Measurements from ENCODE around the gene TRUB2. TPM values are rescaled to one million over a fixed set of nuclear protein-coding genes. Genes with fewer than 3 reads are reported as not detected.

Gene TRUB2
- total and polyA plus RNA-seq, 2 of the 8 experiments (the other 6 are each of a cell fraction or from before 2014, with no cell fraction given), result 20.7 to 37.8 TPM

- CTCF ChIA-PET (ENCODE audit: partially characterized antibody), result interaction anchor here (0.5 to 8.7 kb wide), 9 partner anchors 17 to 168 kb away, joined by 3 to 127 read pairs (median 4); partner anchors contain the start of gene URM1
- no peak overlapping the region for H3K9ac ChIP-seq (replicated peaks in 1 of 4; ENCODE audit: extremely low read depth in 1 of 4, low read depth in 3 of 4, low read length in 3 of 4)
These were observed 20.9 kb upstream of the TRUB2 start for GRCh38 chr9:128342971-128343680.

More at GRCh38 chr9:128342971-128343680, 20.9 kb upstream of the TRUB2 start:
- Histone ChIP-seq H2AK5ac (ENCODE audit: low read depth, low read length) (no peak overlapping the region), H2BK5ac (ENCODE audit: low read depth, low read length) (no peak overlapping the region), H3K18ac (ENCODE audit: extremely low read depth, low read length) (no peak overlapping the region), H3K4me2 (ENCODE audit: insufficient read depth in 1 of 2, low read depth in 2 of 2, low read length in 2 of 2) (no peak overlapping the region), H3K4me1 (replicated peaks in 1 of 4; ENCODE audit: control insufficient read depth in 3 of 4, insufficient read depth in 4 of 4, low read length in 3 of 4) (peaks cover 0 to 2% (median 0%) of the 10 kb centered on the region in 4 experiments; a peak in 2 of 7 replicates), H3K27ac (ENCODE audit: low read depth, low read length) (no peak overlapping the region), H4K20me1 (replicated peaks in 1 of 2; ENCODE audit: control insufficient read depth in 1 of 2, insufficient read depth in 2 of 2, low read length in 2 of 2) (peaks cover 0 to 5% of the 10 kb centered on the region in 2 experiments), H3K23ac (ENCODE audit: insufficient read length) (no peak overlapping the region), H3K79me1 (ENCODE audit: low read depth, low read length) (no peaks in the 10 kb centered on the region), H2BK15ac (ENCODE audit: low read length) (no peak overlapping the region), H2BK20ac (ENCODE audit: low read length) (no peak overlapping the region), H3K36me3 (ENCODE audit: control insufficient read depth in 2 of 4, insufficient read depth in 4 of 4, low read length in 3 of 4) (peaks cover 0 to 8% (median 2%) of the 10 kb centered on the region in 4 experiments; a peak in 4 of 8 replicates), H4K5ac (ENCODE audit: insufficient read length, low read depth, low read length) (no peak overlapping the region), H4K91ac (replicated peaks; ENCODE audit: insufficient read length, low read length) (no peak overlapping the region), H3K14ac (ENCODE audit: insufficient read length) (no peak overlapping the region), H3K79me2 (ENCODE audit: control insufficient read depth in 1 of 2, insufficient read depth in 2 of 2, low read length in 2 of 2) (no peaks in the 10 kb centered on the region), H3K9me3 (ENCODE audit: insufficient read depth in 2 of 2, low read depth in 1 of 2, low read length in 1 of 2) (no peaks in the 10 kb centered on the region), H3K27me3 (replicated peaks in 1 of 4; ENCODE audit: control insufficient read depth in 3 of 4, extremely low read depth in 1 of 4, insufficient read depth in 3 of 4, low read length in 3 of 4) (no peaks in the 10 kb centered on the region), H3K4ac (replicated peaks; ENCODE audit: insufficient read length, low read depth, low read length) (no peak overlapping the region), H2BK120ac (replicated peaks; ENCODE audit: low read depth, low read length) (no peak overlapping the region), H3K23me2 (ENCODE audit: low read depth, low read length) (peaks cover 5% of the 10 kb centered on the region; the same call in 1 of the 2 replicates), H3K4me3 (ENCODE audit: extremely low read depth in 1 of 4, insufficient read depth in 2 of 4, low read depth in 3 of 4, low read length in 4 of 4) (no peak overlapping the region), H2AFZ (ENCODE audit: low read length) (no peak overlapping the region), H2BK12ac (ENCODE audit: low read depth, low read length) (no peak overlapping the region), H4K8ac (ENCODE audit: extremely low read depth, insufficient read depth, low read length) (no peak overlapping the region), H3K56ac (replicated peaks; ENCODE audit: insufficient read length, low read depth, low read length) (no peak overlapping the region)
- 93% methylated on average over 8 of the region's 8 CpGs; no CpG with 5 or more reads in 1 of the 2 experiments for WGBS, 2 experiments (ENCODE audit: extremely low coverage in 1 of 2, insufficient coverage in 1 of 2, insufficient read length in 1 of 2, insufficient replicate concordance in 2 of 2, low coverage in 1 of 2, low lambda C conversion rate in 2 of 2, missing lambda C conversion rate in 1 of 2)
- FAIRE-seq, result no peak
- no peak for TF ChIP-seq HDAC6 (IDR thresholded peaks at IDR 0.05; ENCODE audit: low read depth, low read length)
- TF ChIP-seq CEBPB (IDR thresholded peaks at IDR 0.05; ENCODE audit: low read depth, low read length), result no peak
- no peak for DNase-seq (ENCODE audit: low read depth in 1 of 2, low spot score in 2 of 2)
- POLR2A ChIA-PET (ENCODE audit: partially characterized antibody), result interaction anchor here (1.3 kb wide), 1 partner anchor 16 kb away, joined by 3 read pairs; no protein-coding TSS in a partner anchor
